HepG2 (cell line): ENCODE measurements around the gene ATG16L2. TPM values are rescaled to one million over a fixed set of nuclear protein-coding genes. Genes with fewer than 3 reads are reported as not detected.
A peak's percentile ranks its signal among the peaks of the same experiment; 100 is the strongest.

Experiments
- DMTF1 ChIP-seq: sonication (generic); formaldehyde crosslinking; IDR thresholded peaks from 2 replicates; pipeline ENCODE4 v1.4.0; 2020; ENCODE audit warnings: mild to moderate bottlenecking, missing genetic modification reagents
- ERF ChIP-seq: IDR thresholded peaks from 2 replicates; pipeline ENCODE4 v1.6.1; 2018; ENCODE audit warnings: missing biosample characterization, missing genetic modification reagents
- NR2F2 ChIP-seq: IDR thresholded peaks from 2 replicates; pipeline ENCODE4 v1.6.1; 2012; ENCODE audit warnings: low read depth, inconsistent platforms, borderline replicate concordance
- NR2F6 ChIP-seq, 2 experiments: IDR thresholded peaks; 2 replicates each; pipeline ENCODE4 v1.6.1; 2016; ENCODE audit warnings: antibody characterized with exemption in 1 of 2, mild to moderate bottlenecking in 1 of 2
- RARA ChIP-seq: IDR thresholded peaks from 2 replicates; pipeline ENCODE4 v1.6.1; 2016; ENCODE audit warnings: missing genetic modification reagents, missing compliant biosample characterization
- SNAPC2 ChIP-seq: sonication (generic); formaldehyde crosslinking; IDR thresholded peaks from 2 replicates; pipeline ENCODE4 v1.8.1; 2022; ENCODE audit warnings: mild to moderate bottlenecking, missing genetic modification reagents
- TEAD3 ChIP-seq: optimal IDR thresholded peaks from 2 replicates; pipeline ENCODE3; 2016; ENCODE audit warnings: borderline replicate concordance
- ZMYM3 ChIP-seq: sonication (generic); formaldehyde crosslinking; IDR thresholded peaks from 2 replicates; pipeline ENCODE4 v1.5.1; 2020; ENCODE audit warnings: mild to moderate bottlenecking, missing genetic modification reagents
- ZNF207 ChIP-seq: fragments of 450-650 bp; IDR thresholded peaks from 2 replicates; pipeline ENCODE4 v1.6.1; 2016; ENCODE audit warnings: antibody characterized with exemption, borderline replicate concordance
- ZNF232 ChIP-seq: sonication (generic); formaldehyde crosslinking; IDR thresholded peaks from 2 replicates; pipeline ENCODE4 v1.4.0; 2020; ENCODE audit warnings: missing genetic modification reagents, borderline replicate concordance
- ZNF441 ChIP-seq: sonication (generic); formaldehyde crosslinking; IDR thresholded peaks from 2 replicates; pipeline ENCODE4 v1.7.0; 2021; ENCODE audit warnings: missing genetic modification reagents, borderline replicate concordance
- ZNF501 ChIP-seq: sonication (generic); formaldehyde crosslinking; IDR thresholded peaks from 2 replicates; pipeline ENCODE4 v1.5.1; 2020; ENCODE audit warnings: mild to moderate bottlenecking, moderate library complexity, missing genetic modification reagents
- ZNF569 ChIP-seq: sonication (generic); formaldehyde crosslinking; IDR thresholded peaks from 2 replicates; pipeline ENCODE4 v1.5.0; 2020; ENCODE audit warnings: mild to moderate bottlenecking, missing genetic modification reagents, moderate library complexity, borderline replicate concordance
- ZNF597 ChIP-seq: sonication (generic); formaldehyde crosslinking; IDR thresholded peaks from 2 replicates; pipeline ENCODE4 v1.5.0; 2020; ENCODE audit warnings: missing genetic modification reagents
- ZNF839 ChIP-seq: sonication (generic); formaldehyde crosslinking; IDR thresholded peaks from 2 replicates; pipeline ENCODE4 v1.4.0; 2020; ENCODE audit warnings: missing genetic modification reagents, mild to moderate bottlenecking, borderline replicate concordance
- polyA plus RNA-seq, 8 experiments: library from polyadenylated mRNA; depleted of rRNA in 3 of 8; stranded (reverse) in 7 of 8; unstranded in 1 of 8; fragments of >200 nt; fragmentation: Illumina TruSeq in 4 of 8; extraction: Trizol in 4 of 8; gene quantifications; 2 replicates each; pipeline versions ENCODE4 v1.2.1 to v1.2.3, GENCODE V29; 2011 to 2016; ENCODE audit warnings: low read depth in 4 of 8, missing spikeins in 1 of 8, mixed read lengths in 1 of 8; ENCODE audit not compliant: insufficient read depth in 1 of 8
- total RNA-seq, 5 experiments: library from RNA; depleted of rRNA; stranded (reverse); fragments of >200 nt; fragmentation: Illumina TruSeq; extraction: Trizol; gene quantifications; 2 replicates each; pipeline ENCODE4 v1.2.3, GENCODE V29; 2016; ENCODE audit warnings: low read depth in 1 of 5
- TF ChIP-seq, protein P1 (sequence below), 2 experiments: fragments of 450-650 bp in 1 of 2; sonication (generic) in 1 of 2; formaldehyde crosslinking in 1 of 2; IDR thresholded peaks; 2 replicates each; pipeline versions ENCODE4 v1.6.1 to v1.8.0; 2016 to 2022; ENCODE audit warnings: antibody characterized with exemption in 1 of 2, mild to moderate bottlenecking in 1 of 2, missing genetic modification reagents in 1 of 2

The ATG16L2 gene
- total and polyA plus RNA-seq, 2 of the 13 experiments (the other 11 are each of a cell fraction or from before 2014, with no cell fraction given): 6.2 to 14.8 TPM

GRCh38 chr11:72766152-72766902 lies 47.9 kb upstream of the ATG16L2 start (continued):
- TF ChIP-seq ZNF232 (no peak; the same call in 1 of the 2 replicates), NR2F6 (IDR thresholded peaks at IDR 0.05) (peak; percentile 60; the same call in 1 of the 2 replicates), NR2F6 (CRISPR knock-in tag; IDR thresholded peaks at IDR 0.05) (peak; percentile 86), DMTF1 (CRISPR knock-in tag) (no peak), SNAPC2 (0 out of 2 replicates have a peak, but pooled peaks have one; percentile 58), NR2F2 (peak; percentile 68; the same call in 1 of the 2 replicates), ZNF501 (peak; percentile 90), ZNF207 (no peak), ZNF441 (CRISPR knock-in tag) (peak; percentile 62; the same call in 1 of the 2 replicates), ZNF569 (CRISPR knock-in tag) (no peak), RARA (CRISPR knock-in tag) (peak; percentile 82), ERF (CRISPR knock-in tag) (no peak), ZNF597 (CRISPR knock-in tag) (no peak), TEAD3 (CRISPR knock-in tag) (peak; percentile 77), ZNF839 (peak; percentile 69; the same call in 1 of the 2 replicates), ZMYM3 (peak; percentile 82)
- TF ChIP-seq, protein P1, sequence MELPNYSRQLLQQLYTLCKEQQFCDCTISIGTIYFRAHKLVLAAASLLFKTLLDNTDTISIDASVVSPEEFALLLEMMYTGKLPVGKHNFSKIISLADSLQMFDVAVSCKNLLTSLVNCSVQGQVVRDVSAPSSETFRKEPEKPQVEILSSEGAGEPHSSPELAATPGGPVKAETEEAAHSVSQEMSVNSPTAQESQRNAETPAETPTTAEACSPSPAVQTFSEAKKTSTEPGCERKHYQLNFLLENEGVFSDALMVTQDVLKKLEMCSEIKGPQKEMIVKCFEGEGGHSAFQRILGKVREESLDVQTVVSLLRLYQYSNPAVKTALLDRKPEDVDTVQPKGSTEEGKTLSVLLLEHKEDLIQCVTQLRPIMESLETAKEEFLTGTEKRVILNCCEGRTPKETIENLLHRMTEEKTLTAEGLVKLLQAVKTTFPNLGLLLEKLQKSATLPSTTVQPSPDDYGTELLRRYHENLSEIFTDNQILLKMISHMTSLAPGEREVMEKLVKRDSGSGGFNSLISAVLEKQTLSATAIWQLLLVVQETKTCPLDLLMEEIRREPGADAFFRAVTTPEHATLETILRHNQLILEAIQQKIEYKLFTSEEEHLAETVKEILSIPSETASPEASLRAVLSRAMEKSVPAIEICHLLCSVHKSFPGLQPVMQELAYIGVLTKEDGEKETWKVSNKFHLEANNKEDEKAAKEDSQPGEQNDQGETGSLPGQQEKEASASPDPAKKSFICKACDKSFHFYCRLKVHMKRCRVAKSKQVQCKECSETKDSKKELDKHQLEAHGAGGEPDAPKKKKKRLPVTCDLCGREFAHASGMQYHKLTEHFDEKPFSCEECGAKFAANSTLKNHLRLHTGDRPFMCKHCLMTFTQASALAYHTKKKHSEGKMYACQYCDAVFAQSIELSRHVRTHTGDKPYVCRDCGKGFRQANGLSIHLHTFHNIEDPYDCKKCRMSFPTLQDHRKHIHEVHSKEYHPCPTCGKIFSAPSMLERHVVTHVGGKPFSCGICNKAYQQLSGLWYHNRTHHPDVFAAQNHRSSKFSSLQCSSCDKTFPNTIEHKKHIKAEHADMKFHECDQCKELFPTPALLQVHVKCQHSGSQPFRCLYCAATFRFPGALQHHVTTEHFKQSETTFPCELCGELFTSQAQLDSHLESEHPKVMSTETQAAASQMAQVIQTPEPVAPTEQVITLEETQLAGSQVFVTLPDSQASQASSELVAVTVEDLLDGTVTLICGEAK (IDR thresholded peaks at IDR 0.05): no peak
- TF ChIP-seq, protein P1 (CRISPR knock-in tag; IDR thresholded peaks at IDR 0.05): peak; percentile 34; the same call in 1 of the 2 replicates
